ENCODE data around the gene DPP10.

The DPP10 gene

DNA sequence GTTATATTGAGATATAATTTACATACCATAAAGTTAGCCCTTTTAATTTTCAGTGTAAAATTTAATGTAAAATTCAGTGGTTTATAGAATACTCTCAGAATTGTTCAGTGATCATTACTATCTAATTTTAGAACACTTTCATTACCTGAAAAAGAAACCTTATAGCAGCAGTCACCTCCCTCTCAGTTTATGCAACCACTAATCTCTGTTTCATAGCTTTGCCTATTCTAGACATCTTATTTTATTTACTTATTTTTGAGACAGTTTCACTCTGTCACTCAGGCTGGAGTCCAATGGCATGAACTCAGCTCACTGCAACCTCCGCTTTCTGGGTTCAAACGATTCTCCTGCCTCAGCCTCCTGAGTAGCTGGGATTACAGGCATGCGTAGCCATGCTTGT, 479.6 kb downstream of the DPP10 start:
- TF ChIP-seq, protein P1, sequence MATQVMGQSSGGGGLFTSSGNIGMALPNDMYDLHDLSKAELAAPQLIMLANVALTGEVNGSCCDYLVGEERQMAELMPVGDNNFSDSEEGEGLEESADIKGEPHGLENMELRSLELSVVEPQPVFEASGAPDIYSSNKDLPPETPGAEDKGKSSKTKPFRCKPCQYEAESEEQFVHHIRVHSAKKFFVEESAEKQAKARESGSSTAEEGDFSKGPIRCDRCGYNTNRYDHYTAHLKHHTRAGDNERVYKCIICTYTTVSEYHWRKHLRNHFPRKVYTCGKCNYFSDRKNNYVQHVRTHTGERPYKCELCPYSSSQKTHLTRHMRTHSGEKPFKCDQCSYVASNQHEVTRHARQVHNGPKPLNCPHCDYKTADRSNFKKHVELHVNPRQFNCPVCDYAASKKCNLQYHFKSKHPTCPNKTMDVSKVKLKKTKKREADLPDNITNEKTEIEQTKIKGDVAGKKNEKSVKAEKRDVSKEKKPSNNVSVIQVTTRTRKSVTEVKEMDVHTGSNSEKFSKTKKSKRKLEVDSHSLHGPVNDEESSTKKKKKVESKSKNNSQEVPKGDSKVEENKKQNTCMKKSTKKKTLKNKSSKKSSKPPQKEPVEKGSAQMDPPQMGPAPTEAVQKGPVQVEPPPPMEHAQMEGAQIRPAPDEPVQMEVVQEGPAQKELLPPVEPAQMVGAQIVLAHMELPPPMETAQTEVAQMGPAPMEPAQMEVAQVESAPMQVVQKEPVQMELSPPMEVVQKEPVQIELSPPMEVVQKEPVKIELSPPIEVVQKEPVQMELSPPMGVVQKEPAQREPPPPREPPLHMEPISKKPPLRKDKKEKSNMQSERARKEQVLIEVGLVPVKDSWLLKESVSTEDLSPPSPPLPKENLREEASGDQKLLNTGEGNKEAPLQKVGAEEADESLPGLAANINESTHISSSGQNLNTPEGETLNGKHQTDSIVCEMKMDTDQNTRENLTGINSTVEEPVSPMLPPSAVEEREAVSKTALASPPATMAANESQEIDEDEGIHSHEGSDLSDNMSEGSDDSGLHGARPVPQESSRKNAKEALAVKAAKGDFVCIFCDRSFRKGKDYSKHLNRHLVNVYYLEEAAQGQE (IDR thresholded peaks at IDR 0.05; ENCODE audit: insufficient read depth in 1 of 2, low read depth in 2 of 2, low read length in 2 of 2) = no peak
- TF ChIP-seq SIN3A (IDR thresholded peaks at IDR 0.05; ENCODE audit: borderline replicate concordance, insufficient read depth, low read length) = no peak
- TF ChIP-seq POLR2AphosphoS5 (IDR thresholded peaks at IDR 0.05; ENCODE audit: low read depth, low read length) = no peak
- TF ChIP-seq TAF1 (IDR thresholded peaks at IDR 0.05; ENCODE audit: borderline replicate concordance, insufficient read depth, low read length) = no peak
- no peak for TF ChIP-seq FOXP2 (optimal IDR thresholded peaks at IDR 0.05; ENCODE audit: borderline replicate concordance, extremely low read depth, extremely low read length, insufficient read depth)

DNA sequence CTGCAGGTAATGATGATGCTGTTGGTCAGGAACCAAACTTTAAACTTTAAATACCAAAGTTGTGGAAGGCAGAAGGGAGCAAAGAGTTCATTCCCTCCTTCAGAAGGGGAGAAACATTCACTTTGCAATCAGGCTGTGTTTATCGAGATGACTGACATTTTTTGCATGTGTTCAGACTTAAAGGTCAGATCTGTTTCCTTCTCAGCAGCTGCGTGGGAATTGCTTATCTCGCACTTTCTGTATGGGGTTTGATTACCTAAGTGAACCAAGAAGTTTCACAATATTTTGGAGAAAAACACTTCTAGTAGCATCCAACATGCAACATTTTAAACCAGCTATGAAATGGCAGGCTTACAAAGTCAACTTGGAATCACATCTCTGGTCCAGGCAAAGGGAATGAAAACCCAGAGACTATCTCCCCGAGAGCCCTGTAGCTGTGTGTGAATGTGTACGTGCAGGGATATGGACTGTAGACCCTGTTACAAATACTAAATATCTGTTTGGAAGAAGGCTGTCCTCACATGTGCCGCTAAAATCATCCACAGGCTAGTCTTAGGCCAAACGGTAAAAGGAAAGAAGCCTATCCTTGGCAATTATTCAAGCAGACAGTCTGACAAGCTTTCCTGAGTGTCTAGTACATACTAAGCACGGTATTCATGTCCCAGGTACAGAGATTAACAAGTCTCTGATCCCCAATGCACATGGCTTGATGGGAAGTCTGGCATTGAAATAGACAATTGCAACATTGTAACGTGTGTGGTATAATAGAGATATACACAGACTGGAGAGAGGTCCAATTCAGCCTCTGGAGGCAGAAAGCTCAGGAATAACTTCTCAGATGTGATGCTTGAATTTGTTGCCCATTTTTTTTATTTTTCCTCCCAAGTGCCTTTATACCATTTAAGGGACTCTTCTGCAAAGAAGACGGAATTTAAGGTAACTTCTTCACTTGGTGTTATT, 483.1 kb downstream of the DPP10 start:
- TF ChIP-seq SIN3A (IDR thresholded peaks at IDR 0.05; ENCODE audit: borderline replicate concordance, insufficient read depth, low read length) (no peak), TAF1 (IDR thresholded peaks at IDR 0.05; ENCODE audit: borderline replicate concordance, insufficient read depth, low read length) (no peak), POLR2AphosphoS5 (IDR thresholded peaks at IDR 0.05; ENCODE audit: low read depth, low read length) (no peak), FOXP2 (optimal IDR thresholded peaks at IDR 0.05; ENCODE audit: borderline replicate concordance, extremely low read depth, extremely low read length, insufficient read depth) (no peak)
- TF ChIP-seq, protein P1 (IDR thresholded peaks at IDR 0.05; ENCODE audit: insufficient read depth in 1 of 2, low read depth in 2 of 2, low read length in 2 of 2) = no peak

DNA sequence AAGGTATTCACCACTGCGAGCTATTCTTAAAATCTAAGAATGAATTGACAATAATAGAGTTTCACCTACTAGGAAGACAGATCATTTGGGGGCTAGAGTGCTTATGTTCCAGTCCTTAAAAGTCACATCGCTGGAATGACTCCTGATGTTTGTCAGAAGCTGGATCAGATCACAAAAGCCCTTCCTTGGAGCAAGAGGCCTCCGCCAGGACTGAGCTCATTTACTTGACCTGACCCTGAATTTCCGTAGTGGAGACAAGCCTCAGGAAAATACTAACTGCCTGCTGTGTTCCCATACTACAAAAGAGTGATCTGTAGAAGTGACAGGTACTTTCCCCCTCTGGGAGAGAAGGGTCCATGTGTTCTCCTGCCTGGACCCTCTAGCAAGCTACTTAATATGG, 483.9 kb downstream of the DPP10 start:
- TF ChIP-seq, protein P1 (IDR thresholded peaks at IDR 0.05; ENCODE audit: insufficient read depth in 1 of 2, low read depth in 2 of 2, low read length in 2 of 2) = no peak
- TF ChIP-seq TAF1 (IDR thresholded peaks at IDR 0.05; ENCODE audit: borderline replicate concordance, insufficient read depth, low read length) (no peak), FOXP2 (optimal IDR thresholded peaks at IDR 0.05; ENCODE audit: borderline replicate concordance, extremely low read depth, extremely low read length, insufficient read depth) (no peak), SIN3A (IDR thresholded peaks at IDR 0.05; ENCODE audit: borderline replicate concordance, insufficient read depth, low read length) (no peak), POLR2AphosphoS5 (IDR thresholded peaks at IDR 0.05; ENCODE audit: low read depth, low read length) (no peak)

DNA sequence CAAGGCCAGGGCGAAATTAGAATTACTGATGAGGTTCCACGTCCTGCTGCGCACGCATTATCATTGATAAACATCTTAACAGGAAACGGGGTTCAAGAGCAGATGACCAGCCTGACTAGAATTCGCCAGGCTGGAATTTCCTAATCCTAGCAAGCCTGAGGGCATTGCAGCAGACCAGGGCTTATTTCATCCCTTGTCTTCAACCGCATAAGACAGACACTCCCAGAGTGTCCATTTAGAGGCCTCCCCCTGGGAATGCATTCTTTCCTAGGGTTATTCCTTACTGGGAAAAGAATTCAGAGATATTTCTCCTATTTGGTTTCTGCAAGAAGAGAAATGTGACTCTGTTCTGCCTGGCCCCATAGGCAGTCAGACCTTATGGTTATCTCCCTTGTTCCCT, 486.8 kb downstream of the DPP10 start:
- TF ChIP-seq TAF1 (IDR thresholded peaks at IDR 0.05; ENCODE audit: borderline replicate concordance, insufficient read depth, low read length) (no peak), FOXP2 (optimal IDR thresholded peaks at IDR 0.05; ENCODE audit: borderline replicate concordance, extremely low read depth, extremely low read length, insufficient read depth) (no peak), SIN3A (IDR thresholded peaks at IDR 0.05; ENCODE audit: borderline replicate concordance, insufficient read depth, low read length) (no peak), POLR2AphosphoS5 (IDR thresholded peaks at IDR 0.05; ENCODE audit: low read depth, low read length) (no peak)
- TF ChIP-seq, protein P1 (IDR thresholded peaks at IDR 0.05; ENCODE audit: insufficient read depth in 1 of 2, low read depth in 2 of 2, low read length in 2 of 2) = no peak
